AG10803 (cell line): ENCODE data around the gene PPP2R1A.

ENCODE experiments used
- DNase-seq: peaks from one replicate; pipeline ENCODE4 v3.0.0; 2010; ENCODE audit warnings: low read depth
- H3K4me3 ChIP-seq: 2 replicates; pipeline ENCODE4 v1.5.1; 2011; ENCODE audit warnings: mild to moderate bottlenecking, low read length, control low read depth
- CTCF ChIP-seq: conservative IDR thresholded peaks from 2 replicates; pipeline ENCODE4 v1.5.1; 2011; ENCODE audit warnings: mild to moderate bottlenecking, low read length, control low read depth, inconsistent platforms

Gene PPP2R1A

GRCh38 chr19:52227980-52228379, 38.1 kb downstream of the PPP2R1A start:
- H3K4me3 ChIP-seq = no peak overlapping the region
- TF ChIP-seq CTCF = no peak
- DNase-seq = no peak

GRCh38 chr19:52229524-52229923, 39.7 kb downstream of the PPP2R1A start:
- H3K4me3 ChIP-seq = no peak overlapping the region
- no peak for TF ChIP-seq CTCF
- DNase-seq = no peak

GRCh38 chr19:52230685-52231084, 40.8 kb downstream of the PPP2R1A start:
- no peak for TF ChIP-seq CTCF
- H3K4me3 ChIP-seq = no peak overlapping the region

GRCh38 chr19:52231154-52231910, 41.5 kb downstream of the PPP2R1A start:
- DNase-seq = no peak
- H3K4me3 ChIP-seq = no peak overlapping the region

More at GRCh38 chr19:52230685-52231084, 40.8 kb downstream of the PPP2R1A start:
- DNase-seq = no peak

GRCh38 chr19:52234406-52234805, 44.6 kb downstream of the PPP2R1A start:
- no peak for DNase-seq
- no peak overlapping the region for H3K4me3 ChIP-seq
- no peak for TF ChIP-seq CTCF

More at GRCh38 chr19:52231154-52231910, 41.5 kb downstream of the PPP2R1A start:
- TF ChIP-seq CTCF = no peak

GRCh38 chr19:52237197-52237596, 47.3 kb downstream of the PPP2R1A start:
- DNase-seq = no peak
- no peak overlapping the region for H3K4me3 ChIP-seq
- no peak for TF ChIP-seq CTCF

GRCh38 chr19:52237771-52238400, 48.0 kb downstream of the PPP2R1A start:
- peak; percentile 66 for DNase-seq
- TF ChIP-seq CTCF = peak; percentile 97
- H3K4me3 ChIP-seq = no peak overlapping the region
